Colonic mucosa (tissue), 4 donors: Measurements from ENCODE around the gene DHX38. TPM values are rescaled to one million over a fixed set of nuclear protein-coding genes. Genes with fewer than 3 reads are reported as not detected.

Experiments
- DNase-seq: peaks from one replicate; pipeline ENCODE4 v3.0.0-alpha.2; 2020
- H3K27ac ChIP-seq: fragments of 200-600 bp; one replicate; pipeline ENCODE4 v1.8.0; 2021
- H3K27me3 ChIP-seq: fragments of 200-600 bp; one replicate; pipeline ENCODE4 v1.8.0; 2021
- H3K36me3 ChIP-seq: fragments of 200-600 bp; one replicate; pipeline ENCODE4 v1.8.0; 2021
- H3K4me1 ChIP-seq: fragments of 200-600 bp; one replicate; pipeline ENCODE4 v1.8.0; 2021; ENCODE audit warnings: mild to moderate bottlenecking
- H3K4me3 ChIP-seq: fragments of 200-600 bp; one replicate; pipeline ENCODE4 v1.8.0; 2021
- H3K9ac ChIP-seq, 2 donors: one replicate each; pipeline ENCODE4 v1.7.0; 2013; ENCODE audit warnings: control low read depth in 2 of 2, low read depth in 2 of 2, low read length in 2 of 2
- H3K9me3 ChIP-seq: fragments of 200-600 bp; one replicate; pipeline ENCODE4 v1.8.0; 2021
- intact Hi-C: fragments of 100-400 bp; cut with DNase I; formaldehyde crosslinking; loops from one replicate; pipeline ENCODE4 v1.14.1; 2022
- total RNA-seq, 2 donors: library from RNA; stranded (reverse); fragmentation: NEBNext Ultra II Directional in 1 of 2; extraction: Animal tissue kit (Norgen Biotek cat#: 25700) in 1 of 2; gene quantifications; one replicate each; pipeline ENCODE4 v1.2.1, GENCODE V29; 2021
- TF ChIP-seq, protein P1 (sequence below): fragments of 200-600 bp; IDR thresholded peaks from one replicate; pipeline ENCODE4 v1.8.0; 2022; ENCODE audit warnings: antibody characterized with exemption, mild to moderate bottlenecking
- donor health status: healthy.
- donor health status: DM: no; HTN: no; CAD: no.
- donor health status: DM: no; HTN: no; CAD: no.

DHX38 gene
- total RNA-seq, 2 donors from 2014 or later: 41.7 to 79.3 TPM

DNA sequence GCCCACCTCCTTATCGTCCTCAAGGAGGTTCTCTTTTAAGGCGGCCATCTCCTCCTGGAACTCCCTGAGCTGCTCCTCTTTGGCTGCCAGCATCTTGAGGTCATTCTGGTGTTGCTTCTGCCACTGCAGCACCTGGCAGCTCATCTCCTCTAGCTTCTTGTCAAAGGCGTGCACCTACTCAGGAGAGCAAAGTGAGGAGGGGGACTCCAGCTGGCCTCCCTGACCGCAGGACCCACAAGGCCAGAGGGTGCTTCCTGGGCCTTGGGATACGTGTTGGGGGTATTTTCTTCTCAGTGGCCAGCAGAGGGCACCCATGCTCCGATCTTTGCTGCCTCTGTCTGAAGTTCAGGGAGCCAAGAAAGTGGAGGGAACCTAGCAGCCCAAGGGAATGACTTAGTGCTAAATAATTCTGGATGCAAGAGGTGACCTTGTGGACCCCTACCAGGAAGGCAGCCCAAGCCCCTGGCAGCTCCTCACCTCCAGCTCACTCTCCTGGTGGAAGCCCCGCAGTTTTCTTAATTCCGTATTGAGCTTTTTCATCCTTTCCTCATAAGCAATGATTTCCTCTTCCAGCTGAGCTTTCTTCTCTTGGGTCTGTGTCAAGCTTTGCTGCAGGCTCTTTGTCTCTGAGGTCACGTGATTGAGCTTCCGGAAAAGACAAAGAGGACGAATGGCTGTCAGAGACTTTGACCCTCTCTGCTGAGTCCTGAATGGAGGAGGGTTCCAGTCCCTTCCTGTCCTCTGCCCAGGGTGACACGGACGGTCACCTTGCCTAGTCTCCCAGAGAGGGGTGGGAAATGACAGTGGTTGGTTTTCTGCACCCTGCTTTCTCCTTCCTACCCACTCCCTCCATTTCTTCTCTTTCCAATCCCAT, 31.4 kb downstream of the DHX38 start:
- H3K4me1 ChIP-seq: no peaks in the 10 kb centered on the region
- peak; percentile 76 for DNase-seq
- H3K4me3 ChIP-seq: no peak overlapping the region
- intact Hi-C loops: loop anchor here (5.0 to 10.0 kb wide), 3 partner anchors 120 to 342 kb away; no protein-coding TSS in a partner anchor
- H3K9me3 ChIP-seq: no peaks in the 10 kb centered on the region
- H3K9ac ChIP-seq: no peak overlapping the region
- no peaks in the 10 kb centered on the region for H3K36me3 ChIP-seq
- H3K27ac ChIP-seq: no peak overlapping the region
- no peaks in the 10 kb centered on the region for H3K27me3 ChIP-seq
- TF ChIP-seq, protein P1, sequence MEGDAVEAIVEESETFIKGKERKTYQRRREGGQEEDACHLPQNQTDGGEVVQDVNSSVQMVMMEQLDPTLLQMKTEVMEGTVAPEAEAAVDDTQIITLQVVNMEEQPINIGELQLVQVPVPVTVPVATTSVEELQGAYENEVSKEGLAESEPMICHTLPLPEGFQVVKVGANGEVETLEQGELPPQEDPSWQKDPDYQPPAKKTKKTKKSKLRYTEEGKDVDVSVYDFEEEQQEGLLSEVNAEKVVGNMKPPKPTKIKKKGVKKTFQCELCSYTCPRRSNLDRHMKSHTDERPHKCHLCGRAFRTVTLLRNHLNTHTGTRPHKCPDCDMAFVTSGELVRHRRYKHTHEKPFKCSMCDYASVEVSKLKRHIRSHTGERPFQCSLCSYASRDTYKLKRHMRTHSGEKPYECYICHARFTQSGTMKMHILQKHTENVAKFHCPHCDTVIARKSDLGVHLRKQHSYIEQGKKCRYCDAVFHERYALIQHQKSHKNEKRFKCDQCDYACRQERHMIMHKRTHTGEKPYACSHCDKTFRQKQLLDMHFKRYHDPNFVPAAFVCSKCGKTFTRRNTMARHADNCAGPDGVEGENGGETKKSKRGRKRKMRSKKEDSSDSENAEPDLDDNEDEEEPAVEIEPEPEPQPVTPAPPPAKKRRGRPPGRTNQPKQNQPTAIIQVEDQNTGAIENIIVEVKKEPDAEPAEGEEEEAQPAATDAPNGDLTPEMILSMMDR: peak; percentile 63

DNA sequence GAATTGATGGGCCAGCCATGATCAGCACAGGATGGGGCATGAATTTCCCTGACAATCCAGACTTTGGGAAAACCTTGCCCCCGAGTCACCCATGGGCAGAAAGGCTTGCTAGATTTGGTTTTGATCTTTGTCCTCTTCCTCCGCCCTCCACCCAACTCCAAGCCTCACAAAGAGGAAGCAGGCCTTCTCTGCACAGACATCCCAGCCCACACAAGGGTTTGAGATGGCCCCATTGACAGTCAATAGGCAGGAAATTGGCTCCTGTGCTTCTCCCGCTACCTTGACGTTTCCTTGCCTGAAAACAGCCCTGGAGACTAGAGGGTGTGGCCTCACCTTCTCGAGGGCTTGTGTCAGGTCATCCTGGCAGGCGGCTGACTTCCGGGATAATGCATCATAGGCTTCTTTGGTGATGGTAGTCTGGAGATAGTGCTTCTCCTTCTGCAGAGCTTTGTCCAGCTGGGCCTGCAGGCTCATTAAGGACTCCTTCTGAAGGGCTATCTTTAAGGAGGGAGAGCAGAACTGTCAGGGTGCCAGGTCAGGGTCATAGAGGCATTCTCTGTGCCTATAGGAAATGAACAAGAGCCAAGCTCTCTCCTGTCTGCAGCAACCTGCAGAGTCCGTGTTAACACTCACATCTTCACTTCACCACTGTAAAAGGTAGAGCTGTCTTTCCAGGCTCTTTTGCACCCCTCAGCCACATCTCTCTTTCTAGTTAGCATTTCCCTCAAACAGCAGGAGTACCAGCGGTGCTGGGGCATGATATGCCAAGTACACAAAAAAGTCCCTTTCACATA, 32.2 kb downstream of the DHX38 start:
- H3K36me3 ChIP-seq: no peaks in the 10 kb centered on the region
- H3K27ac ChIP-seq: no peak overlapping the region
- no peak overlapping the region for H3K4me3 ChIP-seq
- H3K4me1 ChIP-seq: no peaks in the 10 kb centered on the region
- H3K9me3 ChIP-seq: no peaks in the 10 kb centered on the region
- no peaks in the 10 kb centered on the region for H3K27me3 ChIP-seq
- peak; percentile 34 for DNase-seq
- H3K9ac ChIP-seq: no peak overlapping the region
- TF ChIP-seq, protein P1: no peak
- intact Hi-C loops: loop anchor here (5.0 to 10.0 kb wide), 3 partner anchors 119 to 341 kb away; no protein-coding TSS in a partner anchor

DNA sequence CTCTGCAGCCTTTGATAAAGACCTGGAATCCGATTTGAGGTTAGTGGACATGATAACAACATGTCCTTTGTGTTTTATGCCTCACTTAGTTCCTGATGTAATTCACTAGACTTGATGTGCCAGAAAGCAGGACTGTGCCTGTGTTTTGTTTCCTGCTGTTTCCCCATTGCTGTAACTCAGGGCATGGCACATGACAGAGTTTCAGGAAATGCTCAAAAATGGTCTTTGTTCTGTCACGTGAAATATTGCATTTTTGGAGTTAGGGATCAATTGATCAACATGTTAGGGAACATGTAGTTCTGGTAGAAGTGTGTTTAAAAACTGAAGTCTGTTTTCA, 32.8 kb downstream of the DHX38 start:
- Histone ChIP-seq H3K27me3 (no peaks in the 10 kb centered on the region), H3K9ac (no peak overlapping the region), H3K4me1 (no peaks in the 10 kb centered on the region), H3K27ac (no peak overlapping the region), H3K4me3 (no peak overlapping the region), H3K9me3 (no peaks in the 10 kb centered on the region), H3K36me3 (no peaks in the 10 kb centered on the region)
- no peak for DNase-seq
- TF ChIP-seq, protein P1: no peak
- intact Hi-C loops: loop anchor here (5.0 to 10.0 kb wide), 3 partner anchors 118 to 341 kb away; no protein-coding TSS in a partner anchor

DNA sequence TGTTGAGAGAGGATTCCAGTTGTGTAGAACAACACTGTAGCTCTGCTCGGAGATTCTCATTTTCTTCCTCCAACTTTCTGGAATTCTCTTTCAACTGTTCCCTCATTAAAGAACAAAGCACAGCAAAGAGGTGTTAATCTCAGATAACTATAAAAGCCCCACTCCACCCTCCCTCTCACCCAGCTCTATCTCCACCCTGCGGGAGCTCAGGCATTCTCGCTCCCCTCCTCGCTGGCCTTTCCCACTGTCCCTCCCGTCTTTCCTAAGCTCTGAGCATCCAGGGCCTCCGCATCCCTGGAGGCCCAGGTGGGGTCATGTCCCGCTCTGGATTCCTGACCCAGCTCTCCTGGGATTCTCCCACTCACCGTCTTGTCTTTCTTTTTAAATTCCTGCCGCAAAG, 35.1 kb downstream of the DHX38 start:
- Histone ChIP-seq H3K27me3 (no peaks in the 10 kb centered on the region), H3K9ac (no peak overlapping the region), H3K4me1 (no peaks in the 10 kb centered on the region), H3K4me3 (no peak overlapping the region), H3K27ac (no peak overlapping the region), H3K36me3 (no peaks in the 10 kb centered on the region), H3K9me3 (no peaks in the 10 kb centered on the region)
- DNase-seq: no peak
- intact Hi-C loops: loop anchor here (5.0 to 10.0 kb wide), 3 partner anchors 116 to 339 kb away; no protein-coding TSS in a partner anchor
- TF ChIP-seq, protein P1: no peak

DNA sequence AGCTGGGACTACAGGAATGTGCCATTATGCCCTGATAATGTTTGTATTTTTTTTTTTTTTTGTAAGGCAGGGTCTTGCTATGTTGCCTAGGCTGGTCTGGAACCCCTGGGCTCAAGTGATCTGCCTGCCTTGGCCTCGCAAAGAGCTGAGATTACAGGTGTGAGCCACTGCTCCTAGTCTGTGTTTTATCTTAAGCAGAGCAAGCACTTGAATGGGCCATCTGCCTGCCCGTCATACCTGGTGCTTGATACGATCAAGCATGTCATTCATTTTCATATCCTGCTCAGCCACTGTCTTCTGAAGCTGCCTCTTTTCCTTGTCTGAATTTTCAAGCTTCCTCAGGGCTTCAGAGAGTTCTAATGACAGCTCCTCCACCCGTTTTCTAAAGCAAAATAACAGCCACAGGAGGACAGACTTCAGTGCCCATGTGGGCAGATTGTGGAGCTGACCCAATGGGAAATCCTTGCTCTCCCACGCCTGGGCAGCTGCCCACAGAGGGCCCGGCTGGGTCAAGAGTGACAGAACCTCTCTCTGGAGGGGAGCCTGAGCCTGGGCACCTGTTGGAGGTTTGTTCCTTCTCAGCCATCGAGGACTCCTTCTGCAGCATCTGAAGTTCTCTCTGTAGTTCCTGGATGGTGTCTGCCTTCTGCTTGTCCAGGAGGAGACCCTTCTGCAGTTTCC, 36.5 kb downstream of the DHX38 start:
- no peak for DNase-seq
- Histone ChIP-seq H3K27ac (no peak overlapping the region), H3K4me1 (no peaks in the 10 kb centered on the region), H3K9ac (no peak overlapping the region), H3K36me3 (no peaks in the 10 kb centered on the region), H3K9me3 (no peaks in the 10 kb centered on the region), H3K4me3 (no peak overlapping the region), H3K27me3 (no peaks in the 10 kb centered on the region)
- intact Hi-C loops: loop anchor here (5.0 to 10.0 kb wide), 3 partner anchors 115 to 337 kb away; no protein-coding TSS in a partner anchor
- TF ChIP-seq, protein P1: no peak
